ENCODE measurements around the gene ADGRA1. TPM values are rescaled to one million over a fixed set of nuclear protein-coding genes. Genes with fewer than 3 reads are reported as not detected.
A peak's percentile ranks its signal among the peaks of the same experiment; 100 is the strongest.

The ADGRA1 gene, protein sequence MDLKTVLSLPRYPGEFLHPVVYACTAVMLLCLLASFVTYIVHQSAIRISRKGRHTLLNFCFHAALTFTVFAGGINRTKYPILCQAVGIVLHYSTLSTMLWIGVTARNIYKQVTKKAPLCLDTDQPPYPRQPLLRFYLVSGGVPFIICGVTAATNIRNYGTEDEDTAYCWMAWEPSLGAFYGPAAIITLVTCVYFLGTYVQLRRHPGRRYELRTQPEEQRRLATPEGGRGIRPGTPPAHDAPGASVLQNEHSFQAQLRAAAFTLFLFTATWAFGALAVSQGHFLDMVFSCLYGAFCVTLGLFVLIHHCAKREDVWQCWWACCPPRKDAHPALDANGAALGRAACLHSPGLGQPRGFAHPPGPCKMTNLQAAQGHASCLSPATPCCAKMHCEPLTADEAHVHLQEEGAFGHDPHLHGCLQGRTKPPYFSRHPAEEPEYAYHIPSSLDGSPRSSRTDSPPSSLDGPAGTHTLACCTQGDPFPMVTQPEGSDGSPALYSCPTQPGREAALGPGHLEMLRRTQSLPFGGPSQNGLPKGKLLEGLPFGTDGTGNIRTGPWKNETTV
- total RNA-seq (2013), result not detected
- polyA plus RNA-seq (not detected), polyA minus RNA-seq (not detected in 2 replicates), total RNA-seq (0 to 0.30 (median 0.05) reads per million in 11 experiments)

DNA sequence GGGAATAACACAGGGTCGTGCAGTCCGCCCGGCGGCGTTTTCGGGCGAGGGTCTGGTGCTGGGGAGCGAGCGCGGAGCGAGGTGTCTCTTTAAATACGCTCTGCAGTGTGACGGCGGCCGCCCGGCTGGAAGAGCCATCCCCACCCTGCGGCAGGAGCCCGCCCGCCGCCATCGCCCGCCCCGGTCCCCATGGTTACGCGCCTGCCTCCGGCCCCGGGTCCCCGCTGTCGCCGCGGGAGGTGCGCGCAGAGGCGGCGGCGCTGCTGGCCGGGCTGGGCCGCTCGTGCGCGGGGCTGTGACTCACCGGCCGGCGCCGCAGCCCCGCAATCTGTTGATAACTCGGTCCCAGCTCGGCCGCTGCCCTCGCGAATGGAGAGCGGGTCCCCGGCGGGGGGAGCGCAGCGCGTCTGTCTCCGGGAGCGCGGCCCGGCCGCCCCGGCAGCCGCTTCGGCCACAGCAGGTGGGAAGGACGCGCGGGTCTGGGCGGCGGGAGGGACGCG lies at the start of gene ADGRA1:
Gene ADGRA1, plus strand, starts transcription at position 246 of the 500 bp plus-strand sequence. CDS start 986 bp downstream, outside the sequence.
- peaks cover 0 to 2% (median 0%) of the 10 kb centered on the region in 7 donors for H3K9me3 Mint-ChIP-seq

More for the DNA sequence above, at the start of gene ADGRA1:
- Mint-ChIP-seq H3K4me1 (no peaks in the 10 kb centered on the region), H3K36me3 (no peaks in the 10 kb centered on the region), H3K4me3 (peak within 1 kb of the TSS; percentile 31 to 80), H3K27ac (no peak within 1 kb of the TSS), H3K27me3 (ENCODE audit: low read depth in 3 of 3) (peaks cover 31 to 59% (median 36%) of the 10 kb centered on the region in 3 donors)
- TF ChIP-seq, protein P1, sequence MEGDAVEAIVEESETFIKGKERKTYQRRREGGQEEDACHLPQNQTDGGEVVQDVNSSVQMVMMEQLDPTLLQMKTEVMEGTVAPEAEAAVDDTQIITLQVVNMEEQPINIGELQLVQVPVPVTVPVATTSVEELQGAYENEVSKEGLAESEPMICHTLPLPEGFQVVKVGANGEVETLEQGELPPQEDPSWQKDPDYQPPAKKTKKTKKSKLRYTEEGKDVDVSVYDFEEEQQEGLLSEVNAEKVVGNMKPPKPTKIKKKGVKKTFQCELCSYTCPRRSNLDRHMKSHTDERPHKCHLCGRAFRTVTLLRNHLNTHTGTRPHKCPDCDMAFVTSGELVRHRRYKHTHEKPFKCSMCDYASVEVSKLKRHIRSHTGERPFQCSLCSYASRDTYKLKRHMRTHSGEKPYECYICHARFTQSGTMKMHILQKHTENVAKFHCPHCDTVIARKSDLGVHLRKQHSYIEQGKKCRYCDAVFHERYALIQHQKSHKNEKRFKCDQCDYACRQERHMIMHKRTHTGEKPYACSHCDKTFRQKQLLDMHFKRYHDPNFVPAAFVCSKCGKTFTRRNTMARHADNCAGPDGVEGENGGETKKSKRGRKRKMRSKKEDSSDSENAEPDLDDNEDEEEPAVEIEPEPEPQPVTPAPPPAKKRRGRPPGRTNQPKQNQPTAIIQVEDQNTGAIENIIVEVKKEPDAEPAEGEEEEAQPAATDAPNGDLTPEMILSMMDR (IDR thresholded peaks at IDR 0.05), result no peak
- no peaks in the 10 kb centered on the region for H3K36me3 ChIP-seq (replicated peaks in 1 of 2; ENCODE audit: control insufficient read depth in 1 of 2, insufficient read depth in 2 of 2, low read length in 2 of 2)
- H3K4me3 ChIP-seq (replicated peaks in 1 of 3; ENCODE audit: low read depth in 2 of 3, low read length in 3 of 3), result no peak within 1 kb of the TSS
- no peak within 1 kb of the TSS for H3K9ac ChIP-seq (ENCODE audit: insufficient read depth, low read length, poor library complexity, severe bottlenecking)
- no peaks in the 10 kb centered on the region for H3K79me2 ChIP-seq (ENCODE audit: insufficient read depth, low read length)
- no peak within 1 kb of the TSS for H3K27ac ChIP-seq (ENCODE audit: low read depth in 1 of 2, low read length in 2 of 2)
- no peaks in the 10 kb centered on the region for H3K4me1 ChIP-seq (ENCODE audit: control insufficient read depth in 1 of 2, insufficient read depth in 2 of 2, low read length in 2 of 2)
- peaks cover 2 to 29% of the 10 kb centered on the region in 2 donors for H3K27me3 ChIP-seq (ENCODE audit: control insufficient read depth in 2 of 2, insufficient read depth in 2 of 2, low read length in 2 of 2)
- H4K20me1 ChIP-seq (ENCODE audit: insufficient read depth, low read length), result no peaks in the 10 kb centered on the region
- 2% methylated on average over 72 of the region's 72 CpGs for WGBS (ENCODE audit: insufficient coverage)
- DNase-seq, result no peak
- no peak within 1 kb of the TSS for H3K4me2 ChIP-seq (replicated peaks; ENCODE audit: extremely low read depth, low read length, poor library complexity, severe bottlenecking)
- no peak within 1 kb of the TSS for H2AFZ ChIP-seq (ENCODE audit: insufficient read depth, low read depth, low read length, poor library complexity, severe bottlenecking)
- intact Hi-C loops (cut with micrococcal nuclease), result no loop called here
- H3K9me3 ChIP-seq (replicated peaks in 1 of 2; ENCODE audit: control insufficient read depth in 1 of 2, insufficient read depth in 1 of 2, low read length in 2 of 2), result no peaks in the 10 kb centered on the region

Data from CD14-positive monocyte (primary cell).